HCT116 (cell line): Measurements from ENCODE around the gene GRIN2A. TPM values are rescaled to one million over a fixed set of nuclear protein-coding genes. Genes with fewer than 3 reads are reported as not detected.

Experiments
- ATAC-seq: fragments of 200-7000 bp; cut with Tn5 transposase; 2 replicates; pipeline ENCODE4 v1.9.1; 2020; ENCODE audit warnings: mild to moderate bottlenecking, moderate library complexity
- BruUV-seq: library from RNA; stranded (reverse); fragments of 400-500 nt; replicated peaks from 2 replicates; lab custom pipeline; 2021; lab: Mats Ljungman, UMichigan
- CTCF ChIA-PET: fragments of 300-600 bp; sonication (Branson Sonifier 250); formaldehyde crosslinking; loops from one replicate; lab custom pipeline; 2021; ENCODE audit warnings: antibody characterized with exemption; lab: Charles Lee
- POLR2A ChIA-PET: fragments of 300-600, 350-600 bp; sonication (Branson Sonifier 250); formaldehyde crosslinking; loops from one replicate; lab custom pipeline; 2021; ENCODE audit warnings: antibody characterized with exemption; lab: Charles Lee
- RAD21 ChIA-PET, 2 experiments: fragments of 300-600 bp; sonication (Branson Sonifier 250); formaldehyde crosslinking; loops; one replicate each; lab custom pipeline; 2023; ENCODE audit warnings: low total read pairs in 2 of 2; ENCODE audit not compliant: uncharacterized antibody in 2 of 2, unreplicated experiment in 2 of 2, low non-redundant PET in 1 of 2; lab: Charles Lee
- DNase-seq: peaks from one replicate; pipeline ENCODE4 v3.0.0-alpha.2; 2010; ENCODE audit warnings: low read depth, low spot score
- H2AFZ ChIP-seq: fragments of 200-600 bp; shearing (Covaris generic), sonication (generic); 2 replicates; pipeline ENCODE4 v1.6.1; 2017; ENCODE audit warnings: low read depth, mixed run types, mixed read lengths, antibody characterized with exemption, low read length; ENCODE audit not compliant: poor library complexity, severe bottlenecking
- H3K27ac ChIP-seq: 2 replicates; pipeline ENCODE4 v1.5.1; 2012; ENCODE audit warnings: low read depth, low read length
- H3K27me3 ChIP-seq: fragments of 200-600 bp; sonication (generic); 2 replicates; pipeline ENCODE4 v1.6.1; 2016; ENCODE audit warnings: mixed run types, low read length, mixed read lengths; ENCODE audit not compliant: insufficient read depth
- H3K36me3 ChIP-seq, 2 experiments: fragments of 200-500 bp in 1 of 2; fragments of 200-600 bp in 1 of 2; sonication (Bioruptor generic) in 1 of 2; sonication (generic) in 1 of 2; 2 replicates each; pipeline versions ENCODE4 v1.5.1 to v1.6.1; 2014 to 2016; ENCODE audit warnings: low read length in 2 of 2, inconsistent platforms in 1 of 2, mixed read lengths in 1 of 2, mixed run types in 1 of 2; ENCODE audit not compliant: insufficient read depth in 2 of 2, control insufficient read depth in 1 of 2
- H3K4me1 ChIP-seq, 2 experiments: fragments of 200-600 bp in 1 of 2; sonication (generic) in 1 of 2; 2 replicates each; pipeline versions ENCODE4 v1.5.1 to v1.6.1; 2012 to 2017; ENCODE audit warnings: low read length in 2 of 2, inconsistent platforms in 1 of 2, mild to moderate bottlenecking in 1 of 2, mixed read lengths in 1 of 2, mixed run types in 1 of 2, moderate library complexity in 1 of 2; ENCODE audit not compliant: insufficient read depth in 2 of 2, control insufficient read depth in 1 of 2
- H3K4me2 ChIP-seq: fragments of 200-600 bp; sonication (generic); 2 replicates; pipeline ENCODE4 v1.6.1; 2017; ENCODE audit warnings: mixed run types, low read length, mixed read lengths
- H3K4me3 ChIP-seq, 2 experiments: fragments of 200-600 bp in 1 of 2; sonication (generic) in 1 of 2; replicated peaks in 1 of 2; 2 replicates each; pipeline ENCODE4 v1.5.1; 2011 to 2016; ENCODE audit warnings: low read length in 2 of 2, control low read depth in 1 of 2, low read depth in 1 of 2, mild to moderate bottlenecking in 1 of 2, mixed read lengths in 1 of 2, mixed run types in 1 of 2
- H3K79me2 ChIP-seq: fragments of 200-600 bp; sonication (generic); 2 replicates; pipeline ENCODE4 v1.6.1; 2017; ENCODE audit warnings: mild to moderate bottlenecking, mixed run types, low read length, moderate library complexity, mixed read lengths; ENCODE audit not compliant: insufficient read depth
- H3K9ac ChIP-seq: fragments of 200-600 bp; sonication (generic); 2 replicates; pipeline ENCODE4 v1.6.1; 2016; ENCODE audit warnings: low read length, mixed read lengths
- H3K9me2 ChIP-seq: fragments of 200-600 bp; sonication (generic), shearing (Covaris generic); 2 replicates; pipeline ENCODE4 v1.6.1; 2017; ENCODE audit warnings: mixed run types, mild to moderate bottlenecking, moderate library complexity; ENCODE audit not compliant: insufficient read depth
- H3K9me3 ChIP-seq, 2 experiments: fragments of 200-500 bp in 1 of 2; fragments of 200-600 bp in 1 of 2; sonication (Bioruptor generic) in 1 of 2; sonication (generic) in 1 of 2; 2 replicates each; pipeline ENCODE4 v1.6.1; 2014 to 2017; ENCODE audit warnings: low read length in 2 of 2, mixed read lengths in 2 of 2, inconsistent platforms in 1 of 2, low read depth in 1 of 2, mild to moderate bottlenecking in 1 of 2, mixed run types in 1 of 2, moderate library complexity in 1 of 2; ENCODE audit not compliant: control insufficient read depth in 1 of 2, insufficient read depth in 1 of 2
- H4K20me1 ChIP-seq: fragments of 200-600 bp; sonication (generic), shearing (Covaris generic); 2 replicates; pipeline ENCODE4 v1.6.1; 2017; ENCODE audit warnings: mixed run types, mild to moderate bottlenecking, moderate library complexity; ENCODE audit not compliant: insufficient read depth
- FOSL1 ChIP-seq: IDR thresholded peaks from 2 replicates; pipeline ENCODE4 v1.6.1; 2012; ENCODE audit warnings: low read depth
- POLR2A ChIP-seq: IDR thresholded peaks from 2 replicates; pipeline ENCODE4 v1.7.0; 2011; ENCODE audit warnings: borderline replicate concordance; ENCODE audit not compliant: insufficient read depth, insufficient read length; ENCODE audit errors: extremely low read depth
- intact Hi-C: fragments of 100-400 bp; cut with micrococcal nuclease; formaldehyde crosslinking; loops from 2 replicates; pipeline ENCODE4 v1.10.0; 2022
- total RNA-seq: library from RNA; stranded (reverse); gene quantifications from one replicate; pipeline ENCODE4 v1.2.1, GENCODE V29; 2021; ENCODE audit not compliant: unreplicated experiment
- TF ChIP-seq, protein P1 (sequence below): IDR thresholded peaks from 2 replicates; pipeline ENCODE4 v1.6.1; 2011; ENCODE audit warnings: mild to moderate bottlenecking, low read length, moderate library complexity; ENCODE audit not compliant: insufficient replicate concordance; ENCODE audit errors: extremely low read depth

GRIN2A gene
- total RNA-seq, 1 experiment from 2014 or later, result 0.02 TPM

GRCh38 chr16:9845661-9846361, 336.4 kb downstream of the GRIN2A start:
- RAD21 ChIA-PET, result no interaction called here
- no peaks in the 10 kb centered on the region; a peak in 1 of 4 replicates for H3K36me3 ChIP-seq
- no TSS peak for BruUV-seq
- no peak overlapping the region for H3K4me3 ChIP-seq
- intact Hi-C loops, result no loop called here
- peaks cover 0 to 7% of the 10 kb centered on the region in 2 experiments; a peak in 1 of 4 replicates for H3K4me1 ChIP-seq
- POLR2A ChIA-PET, result no interaction called here
- H3K9me2 ChIP-seq, result no peaks in the 10 kb centered on the region
- DNase-seq (no peak), ATAC-seq (no peak)
- no peak overlapping the region for H3K9ac ChIP-seq
- no peaks in the 10 kb centered on the region for H4K20me1 ChIP-seq
- no peaks in the 10 kb centered on the region for H3K27me3 ChIP-seq
- H3K27ac ChIP-seq, result no peak overlapping the region
- H3K79me2 ChIP-seq, result no peaks in the 10 kb centered on the region
- H3K4me2 ChIP-seq, result no peak overlapping the region
- no peak overlapping the region for H2AFZ ChIP-seq
- TF ChIP-seq, protein P1, sequence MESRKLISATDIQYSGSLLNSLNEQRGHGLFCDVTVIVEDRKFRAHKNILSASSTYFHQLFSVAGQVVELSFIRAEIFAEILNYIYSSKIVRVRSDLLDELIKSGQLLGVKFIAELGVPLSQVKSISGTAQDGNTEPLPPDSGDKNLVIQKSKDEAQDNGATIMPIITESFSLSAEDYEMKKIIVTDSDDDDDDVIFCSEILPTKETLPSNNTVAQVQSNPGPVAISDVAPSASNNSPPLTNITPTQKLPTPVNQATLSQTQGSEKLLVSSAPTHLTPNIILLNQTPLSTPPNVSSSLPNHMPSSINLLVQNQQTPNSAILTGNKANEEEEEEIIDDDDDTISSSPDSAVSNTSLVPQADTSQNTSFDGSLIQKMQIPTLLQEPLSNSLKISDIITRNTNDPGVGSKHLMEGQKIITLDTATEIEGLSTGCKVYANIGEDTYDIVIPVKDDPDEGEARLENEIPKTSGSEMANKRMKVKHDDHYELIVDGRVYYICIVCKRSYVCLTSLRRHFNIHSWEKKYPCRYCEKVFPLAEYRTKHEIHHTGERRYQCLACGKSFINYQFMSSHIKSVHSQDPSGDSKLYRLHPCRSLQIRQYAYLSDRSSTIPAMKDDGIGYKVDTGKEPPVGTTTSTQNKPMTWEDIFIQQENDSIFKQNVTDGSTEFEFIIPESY, result no peak
- peak; percentile 42; the same call in 1 of the 2 replicates for TF ChIP-seq FOSL1
- TF ChIP-seq, all 23 proteins: peak for 1
- CTCF ChIA-PET, result no interaction called here
- no peaks in the 10 kb centered on the region for H3K9me3 ChIP-seq

GRCh38 chr16:9844361-9844760, 337.9 kb downstream of the GRIN2A start:
- ChIA-PET RAD21 (no interaction called here), CTCF (no interaction called here), POLR2A (no interaction called here)
- Histone ChIP-seq H3K27ac (no peak overlapping the region), H3K9ac (no peak overlapping the region), H3K79me2 (no peaks in the 10 kb centered on the region), H3K36me3 (no peaks in the 10 kb centered on the region; a peak in 1 of 4 replicates), H3K9me2 (no peaks in the 10 kb centered on the region), H3K4me2 (no peak overlapping the region), H3K9me3 (no peaks in the 10 kb centered on the region), H2AFZ (no peak overlapping the region), H3K4me3 (no peak overlapping the region), H4K20me1 (no peaks in the 10 kb centered on the region), H3K4me1 (peaks cover 0 to 7% of the 10 kb centered on the region in 2 experiments; a peak in 1 of 4 replicates), H3K27me3 (no peaks in the 10 kb centered on the region)
- intact Hi-C loops, result no loop called here
- DNase-seq (no peak), ATAC-seq (no peak)
- no TSS peak for BruUV-seq
- no peak for TF ChIP-seq POLR2A
